ENCODE data around the gene CFAP210.

DNA sequence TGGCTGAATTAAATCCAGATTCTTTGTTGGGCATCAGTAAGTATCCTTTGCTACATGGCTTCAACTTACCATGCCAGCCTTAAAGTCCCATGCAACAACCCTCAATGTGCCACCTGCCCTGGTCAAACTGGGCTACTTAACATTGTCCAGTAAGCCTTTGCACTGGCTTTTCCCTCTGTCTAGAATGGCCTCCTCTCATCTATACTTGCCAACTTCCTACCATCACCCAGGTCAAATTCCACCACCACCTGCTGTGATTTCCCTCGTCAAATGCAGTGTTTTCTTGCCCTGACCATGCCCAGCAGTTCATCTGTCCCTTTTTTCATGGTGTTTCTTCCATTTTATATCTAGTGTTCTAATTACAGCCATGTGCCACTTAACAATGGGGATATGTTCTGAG, 45.1 kb upstream of the CFAP210 start:
- TF ChIP-seq CTCF (IDR thresholded peaks at IDR 0.05), result no peak
- TF ChIP-seq EZH2 (IDR thresholded peaks at IDR 0.05), result no peak
